ENCODE measurements around the gene MINPP1.
A peak's percentile ranks its signal among the peaks of the same experiment; 100 is the strongest.
"Not testable (repeated sequence)": the region's sequence is repeated elsewhere in the genome, so short reads cannot be mapped to it uniquely, and the experiment has no call there.

Gene MINPP1

GRCh38 chr10:87578160-87578841, 73.6 kb downstream of the MINPP1 start:
- DNase-seq = no peak

GRCh38 chr10:87578842-87579401, 74.2 kb downstream of the MINPP1 start:
- DNase-seq = no peak

- no peak for DNase-seq
Observed at GRCh38 chr10:87579563-87579962, 74.9 kb downstream of the MINPP1 start.

GRCh38 chr10:87580016-87580415, 75.3 kb downstream of the MINPP1 start:
- DNase-seq = no peak

GRCh38 chr10:87585565-87586514, 81.1 kb downstream of the MINPP1 start:
- DNase-seq = peak; percentile 87

GRCh38 chr10:87589645-87590051, 85.0 kb downstream of the MINPP1 start:
- no peak for DNase-seq

GRCh38 chr10:87590705-87591588, 86.3 kb downstream of the MINPP1 start:
- no peak for DNase-seq

GRCh38 chr10:87591589-87591886, 86.8 kb downstream of the MINPP1 start:
- DNase-seq = no peak

GRCh38 chr10:87592920-87593319, 88.2 kb downstream of the MINPP1 start:
- DNase-seq = not testable (repeated sequence)

GRCh38 chr10:87593702-87594101, 89.0 kb downstream of the MINPP1 start:
- DNase-seq = no peak

- no peak for DNase-seq
Observed at GRCh38 chr10:87594181-87594580, 89.5 kb downstream of the MINPP1 start.

- DNase-seq = no peak
Observed at GRCh38 chr10:87594864-87595263, 90.2 kb downstream of the MINPP1 start.

- DNase-seq = no peak
Observed at GRCh38 chr10:87596351-87596750, 91.7 kb downstream of the MINPP1 start.

- no peak for DNase-seq
Observed at GRCh38 chr10:87598700-87599099, 94.0 kb downstream of the MINPP1 start.

- no peak for DNase-seq
Observed at GRCh38 chr10:87600581-87600980, 95.9 kb downstream of the MINPP1 start.

Data from NCI-H82 (cell line).